ENCODE measurements around the gene TTC4. TPM values are rescaled to one million over a fixed set of nuclear protein-coding genes. Genes with fewer than 3 reads are reported as not detected.

The TTC4 gene
- total and polyA plus RNA-seq, 2 of the 4 experiments (the other 2 are of a cell fraction) = 21.6 to 27.1 TPM

- TF ChIP-seq, protein P1, sequence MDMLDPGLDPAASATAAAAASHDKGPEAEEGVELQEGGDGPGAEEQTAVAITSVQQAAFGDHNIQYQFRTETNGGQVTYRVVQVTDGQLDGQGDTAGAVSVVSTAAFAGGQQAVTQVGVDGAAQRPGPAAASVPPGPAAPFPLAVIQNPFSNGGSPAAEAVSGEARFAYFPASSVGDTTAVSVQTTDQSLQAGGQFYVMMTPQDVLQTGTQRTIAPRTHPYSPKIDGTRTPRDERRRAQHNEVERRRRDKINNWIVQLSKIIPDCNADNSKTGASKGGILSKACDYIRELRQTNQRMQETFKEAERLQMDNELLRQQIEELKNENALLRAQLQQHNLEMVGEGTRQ (IDR thresholded peaks at IDR 0.05; ENCODE audit: low read depth, low read length) = no peak
- TF ChIP-seq NFE2L2 (IDR thresholded peaks at IDR 0.05; ENCODE audit: low read depth, low read length) (no peak), RCOR1 (IDR thresholded peaks at IDR 0.05; ENCODE audit: insufficient replicate concordance, low read length) (no peak)
- Histone ChIP-seq H3K9me3 (ENCODE audit: control insufficient read depth, insufficient read depth, low read length) (no peaks in the 10 kb centered on the region), H3K36me3 (ENCODE audit: control insufficient read depth, insufficient read depth, low read length) (peaks cover 2% of the 10 kb centered on the region; the same call in 1 of the 2 replicates), H2BK20ac (ENCODE audit: low read depth, low read length) (no peak overlapping the region), H3K9me1 (ENCODE audit: insufficient read depth, low read length) (no peaks in the 10 kb centered on the region), H3K4me2 (ENCODE audit: low read depth, low read length) (no peak overlapping the region), H3K4me3 (ENCODE audit: insufficient read depth, low read depth, low read length) (no peak overlapping the region), H3K4me1 (ENCODE audit: control insufficient read depth, insufficient read depth, low read length) (no peaks in the 10 kb centered on the region), H3K23ac (ENCODE audit: low read depth, low read length) (no peak overlapping the region), H3K14ac (replicated peaks; ENCODE audit: low read depth, low read length) (no peak overlapping the region), H3K27ac (ENCODE audit: insufficient read depth, low read length) (no peak overlapping the region), H3K56ac (ENCODE audit: extremely low read depth, insufficient read depth, low read length) (no peak overlapping the region), H4K20me1 (ENCODE audit: insufficient read depth, low read length) (no peaks in the 10 kb centered on the region), H2AFZ (replicated peaks; ENCODE audit: low read length, poor library complexity) (no peak overlapping the region), H4K5ac (ENCODE audit: low read depth, low read length) (no peak overlapping the region), H3K27me3 (ENCODE audit: control insufficient read depth, insufficient read depth, low read length) (peaks cover 5% of the 10 kb centered on the region; the same call in 1 of the 2 replicates), H3K18ac (ENCODE audit: low read depth, low read length) (no peak overlapping the region), H2AK5ac (ENCODE audit: low read depth, low read length) (no peak overlapping the region), H4K8ac (ENCODE audit: low read depth in 2 of 2, low read length in 2 of 2) (no peak overlapping the region), H2AK9ac (replicated peaks; ENCODE audit: low read depth, low read length, poor library complexity) (no peak overlapping the region), H3K79me1 (ENCODE audit: low read depth in 1 of 2, low read length in 2 of 2) (0 out of 4 replicates have a peak, but pooled peaks cover 0 to 3% of the 10 kb centered on the region in 2 experiments), H2BK120ac (ENCODE audit: low read depth, low read length) (no peak overlapping the region), H3K9ac (ENCODE audit: low read depth, low read length) (no peak overlapping the region), H3K4ac (ENCODE audit: low read depth, low read length) (no peak overlapping the region), H4K91ac (ENCODE audit: insufficient read depth, low read depth, low read length) (no peak overlapping the region), H2BK5ac (ENCODE audit: low read depth, low read length, poor library complexity, severe bottlenecking) (no peak overlapping the region), H2BK15ac (ENCODE audit: low read depth, low read length) (no peak overlapping the region)
- ChIA-PET CTCF (no interaction called here), POLR2A (ENCODE audit: unreplicated experiment) (no interaction called here)
- DNase-seq (no peak), ATAC-seq (ENCODE audit: low read depth) (no peak)
- in situ Hi-C loops (cut with MboI; ENCODE audit: low sequenced_read_pairs) = no loop called here
- whole genome bisulfite sequencing, 2 experiments (ENCODE audit: extremely low coverage in 2 of 2, insufficient read length in 1 of 2) = 82% methylated on average over 4 of the region's 14 CpGs; no CpG with 5 or more reads in 1 of the 2 experiments
- intact Hi-C loops (cut with micrococcal nuclease) = no loop called here
- BruUV-seq (replicated peaks) = no TSS peak
- dilution Hi-C loops (cut with HindIII; ENCODE audit: low sequenced_read_pairs, unreplicated experiment) = no loop called here
Measured at GRCh38 chr1:54748094-54748835, 32.6 kb downstream of the TTC4 start.

Data from IMR-90 (cell line).